Caco-2 (cell line): ENCODE results near the gene TRPM2. TPM values are rescaled to one million over a fixed set of nuclear protein-coding genes. Genes with fewer than 3 reads are reported as not detected.
A peak's percentile ranks its signal among the peaks of the same experiment; 100 is the strongest.

Experiments used
- BruUV-seq: library from RNA; stranded (reverse); fragments of 400-500 nt; replicated peaks from 2 replicates; lab custom pipeline; 2021; lab: Mats Ljungman, UMichigan
- CTCF ChIA-PET: fragments of 300-600 bp; sonication (Branson Sonifier 250); formaldehyde crosslinking; loops from one replicate; lab custom pipeline; 2022; ENCODE audit warnings: antibody characterized with exemption; lab: Charles Lee
- POLR2A ChIA-PET: fragments of 300-600 bp; sonication (Branson Sonifier 250); formaldehyde crosslinking; loops from one replicate; lab custom pipeline; 2022; ENCODE audit warnings: antibody characterized with exemption; lab: Charles Lee
- DNase-seq, 2 experiments: peaks; one replicate each; pipeline versions ENCODE4 v3.0.0 to v3.0.0-alpha.2; 2020 to 2022
- H3K27me3 ChIP-seq: replicated peaks from 2 replicates; pipeline ENCODE4 v1.6.0; 2011; ENCODE audit warnings: low read length; ENCODE audit not compliant: control insufficient read depth, insufficient read depth
- H3K36me3 ChIP-seq: 2 replicates; pipeline ENCODE4 v1.5.1; 2011; ENCODE audit warnings: low read length; ENCODE audit not compliant: control insufficient read depth, insufficient read depth
- H3K4me1 ChIP-seq: fragments of 250-450 bp; sonication (Bioruptor Pico); 2 replicates; pipeline ENCODE4 v1.5.1; 2020; ENCODE audit warnings: mild to moderate bottlenecking
- H3K4me3 ChIP-seq: 2 replicates; pipeline ENCODE4 v1.5.1; 2011; ENCODE audit warnings: low read depth, mild to moderate bottlenecking, control low read depth, low read length
- H3K9me3 ChIP-seq: fragments of 250-450 bp; sonication (Bioruptor Pico); 2 replicates; pipeline ENCODE4 v1.5.1; 2020; ENCODE audit warnings: mild to moderate bottlenecking, moderate library complexity
- H3K27ac Mint-ChIP-seq: one replicate; pipeline ENCODE4 v1.8.0; 2022; ENCODE audit warnings: mixed read lengths; ENCODE audit not compliant: unreplicated experiment
- H3K27me3 Mint-ChIP-seq: one replicate; pipeline ENCODE4 v1.8.0; 2022; ENCODE audit warnings: mixed read lengths; ENCODE audit not compliant: insufficient read depth, unreplicated experiment
- H3K36me3 Mint-ChIP-seq: one replicate; pipeline ENCODE4 v1.8.0; 2022; ENCODE audit warnings: mild to moderate bottlenecking, mixed read lengths; ENCODE audit not compliant: insufficient read depth, unreplicated experiment
- H3K4me1 Mint-ChIP-seq: one replicate; pipeline ENCODE4 v1.8.0; 2022; ENCODE audit warnings: low read depth, mixed read lengths; ENCODE audit not compliant: unreplicated experiment
- H3K4me3 Mint-ChIP-seq: one replicate; pipeline ENCODE4 v1.8.0; 2022; ENCODE audit warnings: mild to moderate bottlenecking, moderate library complexity, mixed read lengths; ENCODE audit not compliant: unreplicated experiment
- H3K9me3 Mint-ChIP-seq: one replicate; pipeline ENCODE4 v1.8.0; 2022; ENCODE audit warnings: mixed read lengths; ENCODE audit not compliant: unreplicated experiment
- intact Hi-C: fragments of 100-400 bp; cut with micrococcal nuclease; formaldehyde crosslinking; loops from one replicate; pipeline ENCODE4 v1.10.0; 2022; ENCODE audit not compliant: unreplicated experiment
- total RNA-seq: library from RNA; stranded (reverse); gene quantifications from 2 replicates; pipeline ENCODE4 v1.2.3, GENCODE V29; 2022
- TF ChIP-seq, protein P1 (sequence below), 2 experiments: fragments of 200-600 bp in 1 of 2; IDR thresholded peaks; 1 replicate in 1 of 2; 2 replicates in 1 of 2; pipeline versions ENCODE4 v1.5.1 to v1.8.0; 2011 to 2022; ENCODE audit warnings: antibody characterized with exemption in 1 of 2, control low read depth in 1 of 2, inconsistent platforms in 1 of 2, low read depth in 1 of 2, low read length in 1 of 2, mild to moderate bottlenecking in 1 of 2, moderate library complexity in 1 of 2; ENCODE audit not compliant: insufficient read depth in 1 of 2, severe bottlenecking in 1 of 2, unreplicated experiment in 1 of 2

TRPM2 gene
- total RNA-seq, 1 experiment from 2014 or later, result 0.20 TPM

DNA sequence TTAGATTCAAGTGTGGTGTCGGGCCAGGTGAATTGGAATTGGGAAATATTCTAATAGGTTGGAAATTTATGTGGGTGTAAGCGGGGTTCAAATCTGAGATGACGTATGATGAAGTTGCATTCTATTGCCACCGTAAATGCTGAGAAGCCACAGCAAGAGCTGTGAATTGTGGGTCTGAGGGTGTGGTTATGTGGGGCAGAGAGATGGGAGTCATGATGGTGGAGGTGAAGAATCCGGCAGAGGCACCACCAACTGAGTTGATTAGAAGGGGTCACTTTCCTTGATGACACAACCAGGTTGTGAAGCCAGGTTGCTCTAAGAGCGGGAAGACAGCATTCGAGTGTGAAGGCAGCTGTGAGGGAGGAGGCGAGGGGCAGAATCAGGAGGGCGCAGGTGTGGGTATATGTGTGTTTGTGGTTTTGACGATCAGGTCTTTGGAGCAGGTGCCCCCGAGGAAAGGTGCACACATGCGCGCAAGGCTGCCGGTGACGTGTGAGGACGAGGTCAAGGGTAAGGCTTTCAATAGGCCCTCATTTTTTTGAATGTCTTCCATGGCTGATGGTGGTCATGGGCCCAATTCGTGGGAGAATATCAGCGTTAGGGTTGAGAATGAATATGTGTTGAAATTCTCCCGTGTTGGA lies 120.6 kb downstream of the TRPM2 start:
- no peaks in the 10 kb centered on the region for H3K27me3 Mint-ChIP-seq
- H3K36me3 Mint-ChIP-seq, result no peaks in the 10 kb centered on the region
- Histone ChIP-seq H3K4me1 (no peaks in the 10 kb centered on the region), H3K27me3 (no peaks in the 10 kb centered on the region), H3K4me3 (no peak overlapping the region), H3K9me3 (no peaks in the 10 kb centered on the region), H3K36me3 (no peaks in the 10 kb centered on the region)
- H3K4me3 Mint-ChIP-seq, result no peak overlapping the region
- H3K4me1 Mint-ChIP-seq, result peaks cover 6% of the 10 kb centered on the region
- no TSS peak for BruUV-seq
- CTCF ChIA-PET, result no interaction called here
- H3K9me3 Mint-ChIP-seq, result no peaks in the 10 kb centered on the region
- POLR2A ChIA-PET, result interaction anchor here (0.5 kb wide), 1 partner anchor 28 kb away, joined by 5 read pairs; no protein-coding TSS in a partner anchor
- H3K27ac Mint-ChIP-seq, result no peak overlapping the region
- DNase-seq, result peak in 1 of 2 experiments; percentile 14
- TF ChIP-seq, protein P1, sequence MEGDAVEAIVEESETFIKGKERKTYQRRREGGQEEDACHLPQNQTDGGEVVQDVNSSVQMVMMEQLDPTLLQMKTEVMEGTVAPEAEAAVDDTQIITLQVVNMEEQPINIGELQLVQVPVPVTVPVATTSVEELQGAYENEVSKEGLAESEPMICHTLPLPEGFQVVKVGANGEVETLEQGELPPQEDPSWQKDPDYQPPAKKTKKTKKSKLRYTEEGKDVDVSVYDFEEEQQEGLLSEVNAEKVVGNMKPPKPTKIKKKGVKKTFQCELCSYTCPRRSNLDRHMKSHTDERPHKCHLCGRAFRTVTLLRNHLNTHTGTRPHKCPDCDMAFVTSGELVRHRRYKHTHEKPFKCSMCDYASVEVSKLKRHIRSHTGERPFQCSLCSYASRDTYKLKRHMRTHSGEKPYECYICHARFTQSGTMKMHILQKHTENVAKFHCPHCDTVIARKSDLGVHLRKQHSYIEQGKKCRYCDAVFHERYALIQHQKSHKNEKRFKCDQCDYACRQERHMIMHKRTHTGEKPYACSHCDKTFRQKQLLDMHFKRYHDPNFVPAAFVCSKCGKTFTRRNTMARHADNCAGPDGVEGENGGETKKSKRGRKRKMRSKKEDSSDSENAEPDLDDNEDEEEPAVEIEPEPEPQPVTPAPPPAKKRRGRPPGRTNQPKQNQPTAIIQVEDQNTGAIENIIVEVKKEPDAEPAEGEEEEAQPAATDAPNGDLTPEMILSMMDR (IDR thresholded peaks at IDR 0.05; ENCODE audit: insufficient read depth in 1 of 2, low read depth in 1 of 2, low read length in 1 of 2, severe bottlenecking in 1 of 2, unreplicated experiment in 1 of 2), result no peak
- intact Hi-C loops, result no loop called here

DNA sequence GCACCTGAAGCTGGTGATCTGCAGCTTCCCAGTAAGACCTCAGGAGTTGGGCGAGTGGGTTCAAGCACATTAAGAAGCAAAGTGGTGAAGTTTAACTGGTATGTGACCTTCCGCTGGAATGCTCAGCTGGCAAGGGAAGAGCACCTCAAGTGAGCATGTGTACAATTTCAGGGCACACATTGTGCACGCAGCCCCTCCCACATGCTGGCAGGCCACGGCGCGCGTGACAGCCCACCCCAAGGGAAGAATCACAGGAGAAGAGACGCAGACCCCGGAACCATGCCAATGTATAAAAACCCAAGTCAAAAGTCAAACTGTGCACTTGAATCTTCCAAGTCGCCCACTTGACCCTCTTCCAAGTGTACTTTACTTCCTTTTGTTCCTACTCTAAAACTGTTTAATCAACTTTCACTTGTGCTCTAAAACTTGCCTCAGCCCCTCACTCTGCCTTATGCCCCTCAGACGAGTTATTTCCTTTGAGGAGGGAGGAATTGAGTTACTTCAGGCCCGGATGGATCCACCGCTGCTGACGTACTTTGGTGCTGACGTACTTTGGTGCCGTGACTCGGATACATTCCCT lies 121.9 kb downstream of the TRPM2 start:
- H3K4me3 ChIP-seq, result no peak overlapping the region
- no peaks in the 10 kb centered on the region for H3K4me1 ChIP-seq
- H3K9me3 Mint-ChIP-seq, result no peaks in the 10 kb centered on the region
- POLR2A ChIA-PET, result no interaction called here
- DNase-seq, result peak in 1 of 2 experiments; percentile 6
- BruUV-seq, result no TSS peak
- intact Hi-C loops, result no loop called here
- H3K4me3 Mint-ChIP-seq, result no peak overlapping the region
- no peak overlapping the region for H3K27ac Mint-ChIP-seq
- no peaks in the 10 kb centered on the region for H3K36me3 Mint-ChIP-seq
- CTCF ChIA-PET, result no interaction called here
- TF ChIP-seq, protein P1 (IDR thresholded peaks at IDR 0.05; ENCODE audit: insufficient read depth in 1 of 2, low read depth in 1 of 2, low read length in 1 of 2, severe bottlenecking in 1 of 2, unreplicated experiment in 1 of 2), result no peak
- H3K4me1 Mint-ChIP-seq, result peaks cover 6% of the 10 kb centered on the region
- no peaks in the 10 kb centered on the region for H3K27me3 ChIP-seq
- H3K27me3 Mint-ChIP-seq, result no peaks in the 10 kb centered on the region
- no peaks in the 10 kb centered on the region for H3K9me3 ChIP-seq
- H3K36me3 ChIP-seq, result no peaks in the 10 kb centered on the region

DNA sequence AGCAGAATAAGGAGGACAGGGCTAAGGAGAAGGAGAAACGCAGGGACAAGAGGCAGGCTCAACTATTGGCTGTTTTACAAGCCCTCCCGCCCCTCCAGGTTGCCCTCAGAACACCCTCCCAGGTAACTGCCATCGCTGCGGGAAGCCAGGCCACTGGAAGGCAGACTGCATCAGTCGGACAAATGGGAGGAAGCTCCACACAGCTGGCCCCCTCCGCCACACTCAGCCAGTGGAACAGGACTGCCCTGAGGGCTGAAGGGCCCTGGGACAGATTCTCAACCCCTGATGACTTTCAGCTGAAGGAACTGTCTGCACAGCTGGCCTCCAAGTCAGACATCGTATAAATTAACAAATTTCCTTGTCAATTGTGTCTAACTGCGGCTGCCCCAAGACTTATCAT lies 123.7 kb downstream of the TRPM2 start:
- no peak overlapping the region for H3K4me3 ChIP-seq
- H3K27me3 Mint-ChIP-seq, result no peaks in the 10 kb centered on the region
- POLR2A ChIA-PET, result no interaction called here
- H3K36me3 ChIP-seq, result no peaks in the 10 kb centered on the region
- H3K4me3 Mint-ChIP-seq, result no peak overlapping the region
- BruUV-seq, result no TSS peak
- intact Hi-C loops, result no loop called here
- no peaks in the 10 kb centered on the region for H3K27me3 ChIP-seq
- H3K36me3 Mint-ChIP-seq, result peaks cover 3% of the 10 kb centered on the region
- CTCF ChIA-PET, result no interaction called here
- peaks cover 10% of the 10 kb centered on the region for H3K4me1 Mint-ChIP-seq
- no peaks in the 10 kb centered on the region for H3K9me3 Mint-ChIP-seq
- H3K4me1 ChIP-seq, result peaks cover 2% of the 10 kb centered on the region
- TF ChIP-seq, protein P1 (IDR thresholded peaks at IDR 0.05; ENCODE audit: insufficient read depth in 1 of 2, low read depth in 1 of 2, low read length in 1 of 2, severe bottlenecking in 1 of 2, unreplicated experiment in 1 of 2), result no peak
- no peak overlapping the region for H3K27ac Mint-ChIP-seq
- no peaks in the 10 kb centered on the region for H3K9me3 ChIP-seq
- DNase-seq, result peak in 1 of 2 experiments; percentile 26
